Lower leg skin (tissue), 3 donors: ENCODE measurements around the gene EMC1.

ENCODE experiments used
- CTCF ChIP-seq, 3 donors: fragments of 450-650 bp; IDR thresholded peaks; one replicate each; pipeline ENCODE4 v1.5.1; 2016; ENCODE audit warnings: antibody characterized with exemption in 3 of 3, mild to moderate bottlenecking in 3 of 3, moderate library complexity in 2 of 3
- POLR2A ChIP-seq, 2 donors: fragments of 450-650 bp; IDR thresholded peaks; one replicate each; pipeline ENCODE4 v1.6.1; 2016 to 2017; ENCODE audit warnings: antibody characterized with exemption in 2 of 2, mild to moderate bottlenecking in 1 of 2, moderate library complexity in 1 of 2

GRCh38 chr1:19257178-19257914, 6.0 kb upstream of the EMC1 start:
- TF ChIP-seq CTCF (IDR thresholded peaks at IDR 0.05) (no peak), POLR2A (IDR thresholded peaks at IDR 0.05) (no peak)
